Neural cell (in vitro differentiated cells): ENCODE results near the gene ASXL1. TPM values are rescaled to one million over a fixed set of nuclear protein-coding genes. Genes with fewer than 3 reads are reported as not detected.

Experiments
- H2AFZ ChIP-seq: fragments of 200-600, 300-800 bp; sonication (generic), shearing (Covaris generic); 2 replicates; pipeline ENCODE4 v1.6.0; 2014; ENCODE audit warnings: low read depth, mild to moderate bottlenecking, antibody characterized with exemption, low read length, moderate library complexity
- H3F3A ChIP-seq: fragments of 200-600 bp; shearing (Covaris generic); 2 replicates; pipeline ENCODE4 v1.6.1; 2016; ENCODE audit warnings: mild to moderate bottlenecking, moderate library complexity, mixed read lengths, antibody characterized with exemption, low read length; ENCODE audit not compliant: insufficient read depth, poor library complexity, severe bottlenecking
- H3K27ac ChIP-seq: fragments of 200-600, 300-800 bp; sonication (generic), shearing (Covaris generic); 2 replicates; pipeline ENCODE4 v1.5.1; 2014; ENCODE audit warnings: mild to moderate bottlenecking, low read length, moderate library complexity
- H3K27me3 ChIP-seq: fragments of 300-800, 200-600 bp; sonication (generic), shearing (Covaris generic); 2 replicates; pipeline ENCODE4 v1.6.0; 2014; ENCODE audit warnings: mild to moderate bottlenecking, low read depth, low read length, moderate library complexity; ENCODE audit not compliant: insufficient read depth
- H3K36me3 ChIP-seq: fragments of 300-800, 200-600 bp; sonication (generic), shearing (Covaris generic); 2 replicates; pipeline ENCODE4 v1.5.1; 2014; ENCODE audit warnings: mild to moderate bottlenecking, antibody characterized with exemption, low read length, moderate library complexity; ENCODE audit not compliant: insufficient read depth
- H3K4me2 ChIP-seq: fragments of 300-800, 200-600 bp; sonication (generic), shearing (Covaris generic); 2 replicates; pipeline ENCODE4 v1.6.0; 2014; ENCODE audit warnings: mild to moderate bottlenecking, low read length
- H3K4me3 ChIP-seq: fragments of 300-800, 200-600 bp; sonication (generic), shearing (Covaris generic); 2 replicates; pipeline ENCODE4 v1.5.1; 2014; ENCODE audit warnings: mild to moderate bottlenecking, low read length, moderate library complexity
- H3K79me2 ChIP-seq: fragments of 200-600 bp; shearing (Covaris generic); replicated peaks from 2 replicates; pipeline ENCODE4 v1.6.0; 2014; ENCODE audit warnings: mild to moderate bottlenecking, low read length, moderate library complexity; ENCODE audit not compliant: insufficient read depth
- H3K9ac ChIP-seq: fragments of 300-800, 200-600 bp; sonication (generic), shearing (Covaris generic); 2 replicates; pipeline ENCODE4 v1.6.1; 2016; ENCODE audit warnings: mild to moderate bottlenecking, low read length, mixed read lengths
- H3K9me2 ChIP-seq: fragments of 200-600 bp; shearing (Covaris generic); 2 replicates; pipeline ENCODE4 v1.6.1; 2016; ENCODE audit warnings: mild to moderate bottlenecking, low read length, mixed read lengths; ENCODE audit not compliant: insufficient read depth
- H3K9me3 ChIP-seq: fragments of 200-600, 300-800 bp; sonication (generic), shearing (Covaris generic); 2 replicates; pipeline ENCODE4 v1.6.1; 2016; ENCODE audit warnings: mild to moderate bottlenecking, mixed run types, low read length, moderate library complexity, mixed read lengths
- H4K20me1 ChIP-seq: fragments of 200-600 bp; shearing (Covaris generic); 2 replicates; pipeline ENCODE4 v1.6.1; 2016; ENCODE audit warnings: mild to moderate bottlenecking, mixed run types; ENCODE audit not compliant: insufficient read depth
- EP300 ChIP-seq: fragments of 450-650 bp; conservative IDR thresholded peaks from 2 replicates; pipeline ENCODE4 v1.6.1; 2014; ENCODE audit warnings: antibody characterized with exemption, mild to moderate bottlenecking, moderate library complexity; ENCODE audit not compliant: poor library complexity, severe bottlenecking
- EZH2 ChIP-seq: fragments of 200-600, 300-800 bp; shearing (Covaris generic), sonication (generic); IDR thresholded peaks from 2 replicates; pipeline ENCODE4 v1.6.1; 2014; ENCODE audit warnings: antibody characterized with exemption, low read length, borderline replicate concordance, mild to moderate bottlenecking; ENCODE audit not compliant: insufficient read depth, poor library complexity, severe bottlenecking
- MXI1 ChIP-seq: fragments of 450-650 bp; conservative IDR thresholded peaks from 2 replicates; pipeline ENCODE4 v1.6.1; 2014; ENCODE audit warnings: antibody characterized with exemption, mild to moderate bottlenecking; ENCODE audit not compliant: poor library complexity, severe bottlenecking
- POLR2AphosphoS5 ChIP-seq: IDR thresholded peaks from 2 replicates; pipeline ENCODE4 v1.6.1; 2012
- RAD21 ChIP-seq: fragments of 450-650 bp; conservative IDR thresholded peaks from 2 replicates; pipeline ENCODE4 v1.6.1; 2014; ENCODE audit warnings: antibody characterized with exemption, mild to moderate bottlenecking, moderate library complexity
- REST ChIP-seq: IDR thresholded peaks from 2 replicates; pipeline ENCODE4 v1.6.1; 2012; ENCODE audit warnings: borderline replicate concordance
- SMC3 ChIP-seq: fragments of 450-650 bp; conservative IDR thresholded peaks from 2 replicates; pipeline ENCODE4 v1.6.1; 2014; ENCODE audit warnings: antibody characterized with exemption, mild to moderate bottlenecking, moderate library complexity; ENCODE audit not compliant: poor library complexity
- TAF1 ChIP-seq: IDR thresholded peaks from 2 replicates; pipeline ENCODE4 v1.6.1; 2012; ENCODE audit warnings: low read depth
- polyA plus RNA-seq: library from polyadenylated mRNA; depleted of rRNA; stranded (reverse); fragments of >200 nt; gene quantifications from 2 replicates; pipeline ENCODE4 v1.2.3, GENCODE V29; 2014
- TF ChIP-seq, protein P1 (sequence below): fragments of 450-650 bp; IDR thresholded peaks from 2 replicates; pipeline ENCODE4 v1.5.1; 2014; ENCODE audit warnings: antibody characterized with exemption, mild to moderate bottlenecking, moderate library complexity; ENCODE audit not compliant: poor library complexity, severe bottlenecking

Gene ASXL1
- polyA plus RNA-seq, 1 donor from 2014 or later = 45.9 TPM

- H3K36me3 ChIP-seq = no peaks in the 10 kb centered on the region
- no peak overlapping the region for H2AFZ ChIP-seq
- H3K79me2 ChIP-seq = peaks cover 35% of the 10 kb centered on the region
- no peak overlapping the region for H3K4me2 ChIP-seq
- H3K27me3 ChIP-seq = no peaks in the 10 kb centered on the region
- no peak overlapping the region for H3K9ac ChIP-seq
- no peak overlapping the region for H3K4me3 ChIP-seq
- H3K9me3 ChIP-seq = no peaks in the 10 kb centered on the region
- no peaks in the 10 kb centered on the region for H4K20me1 ChIP-seq
- H3F3A ChIP-seq = no peaks in the 10 kb centered on the region
- TF ChIP-seq EZH2 (no peak), REST (no peak), EP300 (no peak)
- H3K9me2 ChIP-seq = no peaks in the 10 kb centered on the region
- H3K27ac ChIP-seq = no peak overlapping the region
Observed at GRCh38 chr20:32386091-32386490, 28.0 kb downstream of the ASXL1 start.

DNA sequence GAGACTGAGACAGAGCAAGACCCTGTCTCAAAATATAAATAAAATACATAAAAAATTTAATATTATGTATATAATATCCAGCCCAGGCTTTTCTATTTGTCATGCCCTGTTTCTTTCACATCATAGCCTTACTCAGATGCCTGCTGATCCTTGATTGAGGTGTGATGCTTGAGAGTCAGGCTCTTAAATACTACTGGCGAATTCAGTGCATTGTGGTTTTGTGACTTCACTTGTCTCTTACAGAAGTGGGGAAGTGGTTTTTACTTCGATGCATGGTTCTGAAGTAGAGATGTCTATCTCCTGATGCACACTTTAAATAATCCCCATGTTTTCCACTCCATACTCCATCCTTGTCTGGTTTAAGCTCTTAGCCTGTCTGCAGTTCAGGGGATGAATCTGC lies 29.1 kb downstream of the ASXL1 start:
- no peak overlapping the region for H3K4me3 ChIP-seq
- no peaks in the 10 kb centered on the region for H4K20me1 ChIP-seq
- peaks cover 40% of the 10 kb centered on the region for H3K79me2 ChIP-seq
- no peaks in the 10 kb centered on the region for H3K27me3 ChIP-seq
- H3K27ac ChIP-seq = no peak overlapping the region
- no peak overlapping the region for H2AFZ ChIP-seq
- no peak overlapping the region for H3K4me2 ChIP-seq
- no peak overlapping the region for H3K9ac ChIP-seq
- no peaks in the 10 kb centered on the region for H3K36me3 ChIP-seq
- H3K9me2 ChIP-seq = no peaks in the 10 kb centered on the region
- TF ChIP-seq, protein P1, sequence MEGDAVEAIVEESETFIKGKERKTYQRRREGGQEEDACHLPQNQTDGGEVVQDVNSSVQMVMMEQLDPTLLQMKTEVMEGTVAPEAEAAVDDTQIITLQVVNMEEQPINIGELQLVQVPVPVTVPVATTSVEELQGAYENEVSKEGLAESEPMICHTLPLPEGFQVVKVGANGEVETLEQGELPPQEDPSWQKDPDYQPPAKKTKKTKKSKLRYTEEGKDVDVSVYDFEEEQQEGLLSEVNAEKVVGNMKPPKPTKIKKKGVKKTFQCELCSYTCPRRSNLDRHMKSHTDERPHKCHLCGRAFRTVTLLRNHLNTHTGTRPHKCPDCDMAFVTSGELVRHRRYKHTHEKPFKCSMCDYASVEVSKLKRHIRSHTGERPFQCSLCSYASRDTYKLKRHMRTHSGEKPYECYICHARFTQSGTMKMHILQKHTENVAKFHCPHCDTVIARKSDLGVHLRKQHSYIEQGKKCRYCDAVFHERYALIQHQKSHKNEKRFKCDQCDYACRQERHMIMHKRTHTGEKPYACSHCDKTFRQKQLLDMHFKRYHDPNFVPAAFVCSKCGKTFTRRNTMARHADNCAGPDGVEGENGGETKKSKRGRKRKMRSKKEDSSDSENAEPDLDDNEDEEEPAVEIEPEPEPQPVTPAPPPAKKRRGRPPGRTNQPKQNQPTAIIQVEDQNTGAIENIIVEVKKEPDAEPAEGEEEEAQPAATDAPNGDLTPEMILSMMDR = no peak
- no peak for TF ChIP-seq TAF1
- TF ChIP-seq SMC3 = no peak
- TF ChIP-seq EZH2 = no peak
- no peak for TF ChIP-seq EP300
- TF ChIP-seq POLR2AphosphoS5 = no peak
- TF ChIP-seq MXI1 = no peak
- TF ChIP-seq REST = no peak
- no peak for TF ChIP-seq RAD21
- no peaks in the 10 kb centered on the region for H3F3A ChIP-seq
- H3K9me3 ChIP-seq = no peaks in the 10 kb centered on the region
